Loucy (cell line): ENCODE measurements around the gene PAK1.

ENCODE experiments used
- EZH2phosphoT487 ChIP-seq: fragments of 200-600 bp; IDR thresholded peaks from 2 replicates; pipeline ENCODE4 v1.6.1; 2018; ENCODE audit warnings: antibody characterized with exemption, mild to moderate bottlenecking, moderate library complexity, borderline replicate concordance
- TF ChIP-seq, protein P1 (sequence below): fragments of 200-600 bp; sonication (generic); conservative IDR thresholded peaks from 2 replicates; pipeline ENCODE4 v1.5.1; 2014; ENCODE audit warnings: mild to moderate bottlenecking, antibody characterized with exemption, low read length

- TF ChIP-seq, protein P1, sequence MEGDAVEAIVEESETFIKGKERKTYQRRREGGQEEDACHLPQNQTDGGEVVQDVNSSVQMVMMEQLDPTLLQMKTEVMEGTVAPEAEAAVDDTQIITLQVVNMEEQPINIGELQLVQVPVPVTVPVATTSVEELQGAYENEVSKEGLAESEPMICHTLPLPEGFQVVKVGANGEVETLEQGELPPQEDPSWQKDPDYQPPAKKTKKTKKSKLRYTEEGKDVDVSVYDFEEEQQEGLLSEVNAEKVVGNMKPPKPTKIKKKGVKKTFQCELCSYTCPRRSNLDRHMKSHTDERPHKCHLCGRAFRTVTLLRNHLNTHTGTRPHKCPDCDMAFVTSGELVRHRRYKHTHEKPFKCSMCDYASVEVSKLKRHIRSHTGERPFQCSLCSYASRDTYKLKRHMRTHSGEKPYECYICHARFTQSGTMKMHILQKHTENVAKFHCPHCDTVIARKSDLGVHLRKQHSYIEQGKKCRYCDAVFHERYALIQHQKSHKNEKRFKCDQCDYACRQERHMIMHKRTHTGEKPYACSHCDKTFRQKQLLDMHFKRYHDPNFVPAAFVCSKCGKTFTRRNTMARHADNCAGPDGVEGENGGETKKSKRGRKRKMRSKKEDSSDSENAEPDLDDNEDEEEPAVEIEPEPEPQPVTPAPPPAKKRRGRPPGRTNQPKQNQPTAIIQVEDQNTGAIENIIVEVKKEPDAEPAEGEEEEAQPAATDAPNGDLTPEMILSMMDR, result no peak
- TF ChIP-seq EZH2phosphoT487, result no peak
These were observed 86.2 kb downstream of the PAK1 start for GRCh38 chr11:77387701-77388100.
